ENCODE measurements around the gene RERE. TPM values are rescaled to one million over a fixed set of nuclear protein-coding genes. Genes with fewer than 3 reads are reported as not detected.

RERE gene
- total RNA-seq, 1 donor from 2014 or later = 124 TPM

DNA sequence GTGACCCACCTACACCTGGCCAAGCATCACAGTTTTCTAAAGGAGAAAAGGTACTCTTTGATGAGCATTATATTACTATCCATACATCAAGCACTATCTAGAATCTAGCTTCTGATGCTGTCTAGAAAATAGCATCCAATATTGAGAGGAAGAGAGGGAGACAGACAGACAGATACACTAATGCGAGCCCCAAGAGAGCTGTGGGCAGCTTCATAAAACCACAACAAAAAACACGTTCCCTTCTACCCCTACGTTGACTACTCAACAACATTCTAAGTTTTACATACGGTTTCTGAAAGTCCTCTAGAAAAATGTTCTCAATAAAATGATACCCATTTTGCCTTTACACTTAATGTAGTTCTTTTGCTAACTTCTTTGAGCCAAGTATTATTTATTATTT, 277.8 kb downstream of the RERE start:
- H3K9me3 ChIP-seq (ENCODE audit: insufficient read depth, low read depth, low read length) = no peaks in the 10 kb centered on the region
- Mint-ChIP-seq H3K4me3 (ENCODE audit: unreplicated experiment) (no peak overlapping the region), H3K9me3 (ENCODE audit: unreplicated experiment) (no peaks in the 10 kb centered on the region), H3K36me3 (ENCODE audit: low read depth, unreplicated experiment) (peaks cover 18% of the 10 kb centered on the region), H3K27ac (ENCODE audit: unreplicated experiment) (no peak overlapping the region), H3K4me1 (ENCODE audit: low read depth, unreplicated experiment) (peaks cover 15% of the 10 kb centered on the region), H3K27me3 (ENCODE audit: low read depth, unreplicated experiment) (no peaks in the 10 kb centered on the region)
- no peaks in the 10 kb centered on the region for H3K4me1 ChIP-seq (ENCODE audit: insufficient read depth, low read length)
- no peaks in the 10 kb centered on the region for H3K79me2 ChIP-seq (ENCODE audit: insufficient read depth, low read length)
- H4K20me1 ChIP-seq (ENCODE audit: insufficient read depth, low read length) = no peaks in the 10 kb centered on the region
- no peaks in the 10 kb centered on the region for H3K27me3 ChIP-seq (ENCODE audit: insufficient read depth, low read length)
- TF ChIP-seq, protein P1, sequence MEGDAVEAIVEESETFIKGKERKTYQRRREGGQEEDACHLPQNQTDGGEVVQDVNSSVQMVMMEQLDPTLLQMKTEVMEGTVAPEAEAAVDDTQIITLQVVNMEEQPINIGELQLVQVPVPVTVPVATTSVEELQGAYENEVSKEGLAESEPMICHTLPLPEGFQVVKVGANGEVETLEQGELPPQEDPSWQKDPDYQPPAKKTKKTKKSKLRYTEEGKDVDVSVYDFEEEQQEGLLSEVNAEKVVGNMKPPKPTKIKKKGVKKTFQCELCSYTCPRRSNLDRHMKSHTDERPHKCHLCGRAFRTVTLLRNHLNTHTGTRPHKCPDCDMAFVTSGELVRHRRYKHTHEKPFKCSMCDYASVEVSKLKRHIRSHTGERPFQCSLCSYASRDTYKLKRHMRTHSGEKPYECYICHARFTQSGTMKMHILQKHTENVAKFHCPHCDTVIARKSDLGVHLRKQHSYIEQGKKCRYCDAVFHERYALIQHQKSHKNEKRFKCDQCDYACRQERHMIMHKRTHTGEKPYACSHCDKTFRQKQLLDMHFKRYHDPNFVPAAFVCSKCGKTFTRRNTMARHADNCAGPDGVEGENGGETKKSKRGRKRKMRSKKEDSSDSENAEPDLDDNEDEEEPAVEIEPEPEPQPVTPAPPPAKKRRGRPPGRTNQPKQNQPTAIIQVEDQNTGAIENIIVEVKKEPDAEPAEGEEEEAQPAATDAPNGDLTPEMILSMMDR (IDR thresholded peaks at IDR 0.05; ENCODE audit: insufficient read depth, low read depth, low read length) = no peak
- TF ChIP-seq EZH2 (IDR thresholded peaks at IDR 0.05; ENCODE audit: insufficient read depth, low read length) = no peak
- DNase-seq (ENCODE audit: low read depth) (no peak), FAIRE-seq (no peak)
- H3K4me3 ChIP-seq (ENCODE audit: insufficient read depth, low read depth, low read length) = no peak overlapping the region
- H3K27ac ChIP-seq (ENCODE audit: low read depth, low read length) = no peak overlapping the region
- H3K36me3 ChIP-seq (ENCODE audit: insufficient read depth, low read length) = no peaks in the 10 kb centered on the region
- no peak overlapping the region for H3K9ac ChIP-seq (ENCODE audit: low read length)
- H3K4me2 ChIP-seq (ENCODE audit: low read length) = no peak overlapping the region
- no peak overlapping the region for H2AFZ ChIP-seq (ENCODE audit: low read depth, low read length)

DNA sequence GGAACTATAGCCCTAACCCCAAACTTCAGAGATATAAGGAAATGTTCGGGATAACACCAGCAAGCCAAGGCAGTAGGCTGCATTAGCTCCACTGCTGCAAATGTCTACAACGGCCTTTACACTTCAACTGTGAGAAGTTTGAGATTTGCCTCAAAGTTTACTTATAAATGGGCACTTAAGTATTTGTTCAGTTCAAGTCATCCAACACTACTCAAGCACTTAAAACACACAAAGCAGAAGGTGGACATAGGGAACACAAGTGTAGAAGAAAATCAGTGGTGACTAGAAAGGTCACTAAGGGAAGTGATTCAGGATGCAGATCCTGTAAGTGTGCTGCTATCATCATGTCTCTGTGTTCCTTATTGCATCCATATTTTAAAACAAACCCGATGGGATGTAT, 278.9 kb downstream of the RERE start:
- H3K4me1 Mint-ChIP-seq (ENCODE audit: low read depth, unreplicated experiment) = peaks cover 15% of the 10 kb centered on the region
- H3K9ac ChIP-seq (ENCODE audit: low read length) = no peak overlapping the region
- H3K4me3 ChIP-seq (ENCODE audit: insufficient read depth, low read depth, low read length) = no peak overlapping the region
- H3K27ac Mint-ChIP-seq (ENCODE audit: unreplicated experiment) = no peak overlapping the region
- H3K27me3 Mint-ChIP-seq (ENCODE audit: low read depth, unreplicated experiment) = no peaks in the 10 kb centered on the region
- H3K4me1 ChIP-seq (ENCODE audit: insufficient read depth, low read length) = no peaks in the 10 kb centered on the region
- H3K9me3 ChIP-seq (ENCODE audit: insufficient read depth, low read depth, low read length) = no peaks in the 10 kb centered on the region
- no peak overlapping the region for H2AFZ ChIP-seq (ENCODE audit: low read depth, low read length)
- no peak overlapping the region for H3K27ac ChIP-seq (ENCODE audit: low read depth, low read length)
- DNase-seq (ENCODE audit: low read depth) (no peak), FAIRE-seq (no peak)
- no peaks in the 10 kb centered on the region for H3K36me3 ChIP-seq (ENCODE audit: insufficient read depth, low read length)
- H4K20me1 ChIP-seq (ENCODE audit: insufficient read depth, low read length) = no peaks in the 10 kb centered on the region
- H3K4me2 ChIP-seq (ENCODE audit: low read length) = no peak overlapping the region
- H3K4me3 Mint-ChIP-seq (ENCODE audit: unreplicated experiment) = no peak overlapping the region
- H3K9me3 Mint-ChIP-seq (ENCODE audit: unreplicated experiment) = no peaks in the 10 kb centered on the region
- no peak for TF ChIP-seq EZH2 (IDR thresholded peaks at IDR 0.05; ENCODE audit: insufficient read depth, low read length)
- TF ChIP-seq, protein P1 (IDR thresholded peaks at IDR 0.05; ENCODE audit: insufficient read depth, low read depth, low read length) = no peak
- no peaks in the 10 kb centered on the region for H3K79me2 ChIP-seq (ENCODE audit: insufficient read depth, low read length)
- H3K36me3 Mint-ChIP-seq (ENCODE audit: low read depth, unreplicated experiment) = peaks cover 12% of the 10 kb centered on the region
- H3K27me3 ChIP-seq (ENCODE audit: insufficient read depth, low read length) = no peaks in the 10 kb centered on the region

DNA sequence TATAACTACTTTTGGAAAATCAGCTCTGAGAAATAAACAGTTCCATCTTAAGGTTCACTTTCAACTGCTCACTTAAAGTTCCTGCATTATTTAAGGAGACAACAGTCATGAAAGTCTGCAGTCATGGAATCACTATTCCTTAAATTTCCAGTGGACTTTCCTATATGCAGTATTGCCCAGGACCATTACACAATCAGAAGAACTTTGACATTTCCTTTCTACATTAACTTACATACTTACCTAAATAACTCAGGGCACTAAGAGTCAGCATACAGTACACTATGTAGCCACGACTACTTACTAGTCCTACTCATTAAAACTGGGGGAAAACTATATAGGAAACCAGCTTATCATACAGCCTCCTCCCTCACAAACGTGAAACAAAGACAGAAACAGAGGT, 279.4 kb downstream of the RERE start:
- H3K27ac Mint-ChIP-seq (ENCODE audit: unreplicated experiment) = no peak overlapping the region
- H4K20me1 ChIP-seq (ENCODE audit: insufficient read depth, low read length) = no peaks in the 10 kb centered on the region
- H3K9me3 ChIP-seq (ENCODE audit: insufficient read depth, low read depth, low read length) = no peaks in the 10 kb centered on the region
- no peak for DNase-seq (ENCODE audit: low read depth)
- no peak overlapping the region for H3K4me3 ChIP-seq (ENCODE audit: insufficient read depth, low read depth, low read length)
- no peak overlapping the region for H3K27ac ChIP-seq (ENCODE audit: low read depth, low read length)
- FAIRE-seq = no peak
- H3K79me2 ChIP-seq (ENCODE audit: insufficient read depth, low read length) = no peaks in the 10 kb centered on the region
- no peak overlapping the region for H3K9ac ChIP-seq (ENCODE audit: low read length)
- H3K4me2 ChIP-seq (ENCODE audit: low read length) = no peak overlapping the region
- no peaks in the 10 kb centered on the region for H3K36me3 ChIP-seq (ENCODE audit: insufficient read depth, low read length)
- no peak overlapping the region for H2AFZ ChIP-seq (ENCODE audit: low read depth, low read length)
- peaks cover 18% of the 10 kb centered on the region for H3K4me1 Mint-ChIP-seq (ENCODE audit: low read depth, unreplicated experiment)
- no peaks in the 10 kb centered on the region for H3K27me3 ChIP-seq (ENCODE audit: insufficient read depth, low read length)
- H3K4me3 Mint-ChIP-seq (ENCODE audit: unreplicated experiment) = no peak overlapping the region
- H3K36me3 Mint-ChIP-seq (ENCODE audit: low read depth, unreplicated experiment) = peaks cover 11% of the 10 kb centered on the region
- TF ChIP-seq, protein P1 (IDR thresholded peaks at IDR 0.05; ENCODE audit: insufficient read depth, low read depth, low read length) = no peak
- no peak for TF ChIP-seq EZH2 (IDR thresholded peaks at IDR 0.05; ENCODE audit: insufficient read depth, low read length)
- H3K4me1 ChIP-seq (ENCODE audit: insufficient read depth, low read length) = no peaks in the 10 kb centered on the region
- no peaks in the 10 kb centered on the region for H3K9me3 Mint-ChIP-seq (ENCODE audit: unreplicated experiment)
- no peaks in the 10 kb centered on the region for H3K27me3 Mint-ChIP-seq (ENCODE audit: low read depth, unreplicated experiment)
